Measurements from ENCODE around the gene CTF1. TPM values are rescaled to one million over a fixed set of nuclear protein-coding genes. Genes with fewer than 3 reads are reported as not detected.
"Not testable (repeated sequence)": the region's sequence is repeated elsewhere in the genome, so short reads cannot be mapped to it uniquely, and the experiment has no call there.

Gene CTF1
- total RNA-seq, 2 donors from 2014 or later = 6.5 to 7.6 TPM

DNA sequence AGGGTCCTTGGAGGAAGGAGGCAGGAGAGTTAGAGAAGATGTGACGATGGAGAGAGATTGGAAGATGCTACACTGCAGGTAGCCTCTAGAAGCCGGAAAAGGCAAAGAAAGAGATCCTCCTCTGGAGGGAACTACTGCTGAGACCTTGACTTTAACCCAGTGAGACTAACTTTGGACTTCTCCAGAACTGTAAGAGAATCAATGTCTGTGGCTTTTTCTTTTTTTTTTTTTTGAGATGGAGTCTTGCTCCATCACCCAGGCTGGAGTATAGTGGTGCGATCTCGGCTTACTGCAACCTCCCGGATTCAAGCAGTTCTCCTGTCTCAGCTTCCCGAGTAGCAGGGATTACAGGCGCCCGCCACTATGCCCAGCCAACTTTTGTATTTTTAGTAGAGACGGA is 11.2 kb upstream of the CTF1 start:
- DNase-seq (ENCODE audit: low spot score) = no peak
- H3K36me3 ChIP-seq = peaks cover 38% of the 10 kb centered on the region

DNA sequence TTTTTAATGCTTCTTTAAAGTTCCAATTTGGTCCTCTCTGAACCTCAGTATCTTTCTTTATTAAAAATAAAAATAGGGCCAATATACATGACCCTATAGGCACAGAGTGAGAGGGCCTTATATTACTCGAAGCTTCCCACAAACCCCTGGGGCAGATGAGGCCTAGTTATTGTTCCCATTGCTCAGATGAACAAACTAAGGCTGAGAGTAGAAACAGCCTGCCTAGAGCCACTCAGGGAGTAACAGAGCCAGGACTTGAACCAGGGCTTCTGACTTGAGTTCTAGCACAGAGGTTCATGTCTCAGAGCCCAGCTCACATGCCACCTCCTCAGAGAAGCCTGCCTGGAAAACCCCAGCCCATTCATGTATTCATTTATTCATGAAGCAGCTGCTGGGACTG is 10.3 kb upstream of the CTF1 start:
- H3K27me3 ChIP-seq = no peaks in the 10 kb centered on the region
- peaks cover 39% of the 10 kb centered on the region for H3K36me3 ChIP-seq
- no peak for DNase-seq (ENCODE audit: low spot score)
- H3K4me3 ChIP-seq = no peak overlapping the region
- TF ChIP-seq, protein P1, sequence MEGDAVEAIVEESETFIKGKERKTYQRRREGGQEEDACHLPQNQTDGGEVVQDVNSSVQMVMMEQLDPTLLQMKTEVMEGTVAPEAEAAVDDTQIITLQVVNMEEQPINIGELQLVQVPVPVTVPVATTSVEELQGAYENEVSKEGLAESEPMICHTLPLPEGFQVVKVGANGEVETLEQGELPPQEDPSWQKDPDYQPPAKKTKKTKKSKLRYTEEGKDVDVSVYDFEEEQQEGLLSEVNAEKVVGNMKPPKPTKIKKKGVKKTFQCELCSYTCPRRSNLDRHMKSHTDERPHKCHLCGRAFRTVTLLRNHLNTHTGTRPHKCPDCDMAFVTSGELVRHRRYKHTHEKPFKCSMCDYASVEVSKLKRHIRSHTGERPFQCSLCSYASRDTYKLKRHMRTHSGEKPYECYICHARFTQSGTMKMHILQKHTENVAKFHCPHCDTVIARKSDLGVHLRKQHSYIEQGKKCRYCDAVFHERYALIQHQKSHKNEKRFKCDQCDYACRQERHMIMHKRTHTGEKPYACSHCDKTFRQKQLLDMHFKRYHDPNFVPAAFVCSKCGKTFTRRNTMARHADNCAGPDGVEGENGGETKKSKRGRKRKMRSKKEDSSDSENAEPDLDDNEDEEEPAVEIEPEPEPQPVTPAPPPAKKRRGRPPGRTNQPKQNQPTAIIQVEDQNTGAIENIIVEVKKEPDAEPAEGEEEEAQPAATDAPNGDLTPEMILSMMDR (IDR thresholded peaks at IDR 0.05) = no peak
- no peak overlapping the region for H3K27ac ChIP-seq
- no peaks in the 10 kb centered on the region for H3K9me3 ChIP-seq
- H3K4me1 ChIP-seq = peaks cover 0 to 11% of the 10 kb centered on the region in 2 donors

More for the DNA sequence above, 11.2 kb upstream of the CTF1 start:
- no peak overlapping the region for H3K4me3 ChIP-seq
- no peaks in the 10 kb centered on the region for H3K27me3 ChIP-seq
- no peaks in the 10 kb centered on the region for H3K9me3 ChIP-seq
- TF ChIP-seq, protein P1 (IDR thresholded peaks at IDR 0.05) = no peak
- H3K27ac ChIP-seq = no peak overlapping the region
- H3K4me1 ChIP-seq = peaks cover 0 to 11% of the 10 kb centered on the region in 2 donors

DNA sequence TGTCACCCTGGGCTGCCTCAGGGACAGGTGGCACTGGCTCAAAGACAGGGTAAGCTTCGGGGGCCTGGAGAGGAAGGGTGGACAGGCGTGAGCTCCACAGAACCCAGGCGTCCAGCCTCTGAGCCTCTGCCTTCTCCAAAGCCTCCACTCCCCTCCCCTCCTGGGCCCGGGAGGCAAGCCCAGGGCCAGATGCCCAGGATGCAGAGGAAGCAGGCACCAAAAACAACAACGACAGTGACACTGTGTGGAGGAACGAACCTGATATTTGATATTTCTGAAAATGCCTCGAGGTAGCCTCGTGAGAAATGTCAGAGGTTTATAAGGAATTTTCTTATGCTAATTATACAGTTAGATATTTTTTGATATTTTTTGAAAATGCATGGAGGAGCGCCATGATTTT is 8.5 kb upstream of the CTF1 start:
- Histone ChIP-seq H3K27me3 (no peaks in the 10 kb centered on the region), H3K27ac (no peak overlapping the region), H3K4me3 (no peak overlapping the region), H3K4me1 (peaks cover 0 to 6% of the 10 kb centered on the region in 2 donors), H3K36me3 (peaks cover 47% of the 10 kb centered on the region), H3K9me3 (no peaks in the 10 kb centered on the region)
- TF ChIP-seq, protein P1 (IDR thresholded peaks at IDR 0.05) = no peak
- no peak for DNase-seq (ENCODE audit: low spot score)

DNA sequence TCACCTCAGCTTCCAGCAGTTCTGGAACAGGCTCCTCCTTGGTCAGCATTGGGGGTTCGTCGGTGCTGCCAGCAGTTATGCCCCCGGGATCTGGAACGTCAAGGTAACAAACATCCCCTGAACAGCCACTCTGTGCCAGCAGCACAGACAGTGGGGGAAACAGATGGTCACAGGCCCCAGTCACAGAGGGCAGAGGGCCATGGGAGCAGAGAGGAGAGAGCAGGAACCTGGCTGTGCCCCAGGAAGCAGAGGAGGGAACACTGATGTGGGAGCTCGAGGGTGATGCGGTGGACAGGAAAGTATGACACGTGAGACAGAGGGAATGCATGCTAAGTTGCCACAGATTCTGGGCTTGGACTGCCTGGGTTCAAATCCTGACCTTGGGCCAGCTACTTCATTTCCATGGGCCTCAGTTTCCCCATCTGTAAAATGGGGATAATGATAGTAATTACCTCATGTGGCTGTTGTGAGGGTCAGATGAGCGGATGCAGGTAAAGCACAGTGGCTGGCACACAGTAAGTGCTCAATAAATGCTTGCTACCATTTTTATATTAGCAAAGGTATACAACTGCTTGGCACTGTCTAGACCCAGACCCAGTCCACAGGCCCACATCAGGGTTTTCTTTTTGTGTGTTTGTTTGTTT is 7.4 kb upstream of the CTF1 start:
- peaks cover 47% of the 10 kb centered on the region for H3K36me3 ChIP-seq
- no peaks in the 10 kb centered on the region for H3K27me3 ChIP-seq
- H3K9me3 ChIP-seq = no peaks in the 10 kb centered on the region
- no peak overlapping the region for H3K27ac ChIP-seq
- TF ChIP-seq, protein P1 (IDR thresholded peaks at IDR 0.05) = no peak
- no peak overlapping the region for H3K4me3 ChIP-seq
- peaks cover 0 to 12% of the 10 kb centered on the region in 2 donors for H3K4me1 ChIP-seq
- DNase-seq (ENCODE audit: low spot score) = no peak

DNA sequence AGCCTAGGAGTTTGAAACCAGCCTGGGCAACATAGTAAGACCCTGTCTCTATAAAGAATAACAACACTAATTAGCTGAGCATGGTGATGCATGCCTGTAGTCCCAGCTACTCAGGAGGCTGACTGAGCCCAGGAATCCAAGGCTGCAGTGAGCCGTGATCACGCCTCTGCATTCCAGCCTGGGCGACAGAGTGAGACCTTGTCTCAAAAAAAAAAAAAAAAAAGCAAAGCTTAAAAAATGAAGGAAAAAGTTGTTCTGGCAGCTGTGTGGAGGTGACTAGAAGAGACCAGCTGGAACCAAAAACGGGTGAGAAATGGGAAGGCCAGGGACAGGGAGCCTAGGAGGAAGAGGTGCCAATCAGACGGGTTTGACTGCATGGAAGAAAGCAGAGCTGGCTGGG is 6.7 kb upstream of the CTF1 start:
- Histone ChIP-seq H3K27ac (no peak overlapping the region), H3K36me3 (peaks cover 47% of the 10 kb centered on the region), H3K27me3 (no peaks in the 10 kb centered on the region), H3K4me1 (peaks cover 0 to 19% of the 10 kb centered on the region in 2 donors), H3K9me3 (no peaks in the 10 kb centered on the region), H3K4me3 (no peak overlapping the region)
- TF ChIP-seq, protein P1 (IDR thresholded peaks at IDR 0.05) = no peak
- no peak for DNase-seq (ENCODE audit: low spot score)

DNA sequence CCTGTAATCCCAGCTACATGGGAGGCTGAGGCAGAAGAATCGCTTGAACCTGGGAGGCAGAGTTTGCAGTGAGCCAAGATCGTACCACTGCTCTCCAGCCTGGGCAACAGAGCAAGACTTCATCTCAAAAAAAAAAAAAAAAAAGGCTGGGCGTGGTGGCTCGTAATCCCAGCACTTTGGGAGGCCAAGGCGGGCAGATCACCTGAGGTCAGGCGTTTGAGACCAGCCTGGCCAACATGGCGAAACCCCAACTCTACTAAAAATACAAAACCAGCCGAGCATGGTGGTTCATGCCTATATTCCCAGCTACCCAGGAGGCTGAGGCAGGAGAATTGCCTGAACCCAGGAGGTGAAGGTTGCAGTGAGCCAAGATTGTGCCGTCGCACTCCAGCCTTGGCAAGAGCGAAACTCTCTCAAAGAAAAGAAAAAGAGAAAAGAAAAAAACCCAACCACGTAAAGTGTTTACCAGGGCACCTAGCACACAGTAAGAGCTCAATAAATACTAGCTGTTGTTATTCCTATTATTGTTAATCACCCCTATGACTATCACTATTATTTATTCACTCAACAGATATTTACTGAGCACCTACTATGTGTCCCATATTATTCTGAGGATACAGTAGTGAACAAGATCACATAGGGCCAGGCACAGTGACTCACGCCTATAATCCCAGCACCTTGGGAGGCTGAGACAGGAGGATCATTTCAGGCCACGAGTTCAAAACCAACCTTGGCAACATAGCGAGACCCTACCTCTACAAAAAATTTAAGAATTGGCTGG is 5.2 kb upstream of the CTF1 start:
- H3K27ac ChIP-seq; H3K27me3 ChIP-seq; DNase-seq (ENCODE audit: low spot score); H3K9me3 ChIP-seq; H3K4me3 ChIP-seq: not testable (repeated sequence)
- H3K4me1 ChIP-seq = peaks cover 0 to 34% of the 10 kb centered on the region in 2 donors
- H3K36me3 ChIP-seq = peaks cover 36% of the 10 kb centered on the region
